ENCODE results near the gene THBS1.

DNA sequence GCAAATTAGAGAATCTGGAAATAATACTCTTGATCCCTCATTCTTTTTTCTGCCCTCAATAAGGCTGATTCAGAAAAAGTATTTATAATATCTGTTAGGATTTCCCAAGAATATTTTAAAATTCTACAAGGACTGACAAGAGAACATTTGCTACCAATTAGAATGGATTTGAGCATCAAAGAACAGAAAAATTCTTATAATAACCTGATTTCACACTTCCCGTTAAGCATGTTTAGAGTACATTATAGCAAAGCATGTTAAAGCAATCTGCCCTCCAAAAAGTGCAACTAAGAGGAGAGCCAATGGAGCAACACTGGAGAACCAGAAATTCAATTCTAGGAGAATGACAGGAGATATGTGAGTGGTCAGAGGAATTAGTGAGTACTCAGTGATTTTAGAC lies 57.2 kb downstream of the THBS1 start:
- no peak for TF ChIP-seq CTCF (IDR thresholded peaks at IDR 0.05; ENCODE audit: insufficient read depth, low read length)
- no peak for TF ChIP-seq REST (IDR thresholded peaks at IDR 0.05; ENCODE audit: insufficient replicate concordance, low read depth)
- TF ChIP-seq GABPA (IDR thresholded peaks at IDR 0.05; ENCODE audit: low read depth), result no peak

Data from HL-60 (cell line).